Progenitor cell of endocrine pancreas (in vitro differentiated cells): ENCODE measurements around the gene TGM3. TPM values are rescaled to one million over a fixed set of nuclear protein-coding genes. Genes with fewer than 3 reads are reported as not detected.
A peak's percentile ranks its signal among the peaks of the same experiment; 100 is the strongest.

Experiments
- DNase-seq: peaks from one replicate; pipeline ENCODE4 v3.0.0; 2021; ENCODE audit warnings: low spot score; ENCODE audit not compliant: unreplicated experiment
- H3K27ac Mint-ChIP-seq: 2 replicates; pipeline ENCODE4 v1.8.0; 2021; ENCODE audit warnings: mild to moderate bottlenecking, moderate library complexity, mixed read lengths
- H3K27me3 Mint-ChIP-seq: 2 replicates; pipeline ENCODE4 v1.8.0; 2021; ENCODE audit warnings: mixed read lengths
- H3K36me3 Mint-ChIP-seq: 2 replicates; pipeline ENCODE4 v1.8.0; 2022; ENCODE audit warnings: mixed read lengths; ENCODE audit not compliant: insufficient read depth
- H3K4me1 Mint-ChIP-seq: 2 replicates; pipeline ENCODE4 v1.8.0; 2021; ENCODE audit warnings: low read depth, mixed read lengths
- H3K4me3 Mint-ChIP-seq: 2 replicates; pipeline ENCODE4 v1.8.0; 2021; ENCODE audit warnings: low read depth, mild to moderate bottlenecking, moderate library complexity, mixed read lengths
- H3K9me3 Mint-ChIP-seq: 2 replicates; pipeline ENCODE4 v1.8.0; 2021; ENCODE audit warnings: low read depth, mixed read lengths
- CTCF ChIP-seq: fragments of 200-600 bp; sonication (generic); IDR thresholded peaks from one replicate; pipeline ENCODE4 v1.5.0; 2021; ENCODE audit warnings: antibody characterized with exemption, mild to moderate bottlenecking; ENCODE audit not compliant: unreplicated experiment
- total RNA-seq: library from RNA; stranded (reverse); gene quantifications from 2 replicates; pipeline ENCODE4 v1.2.1, GENCODE V29; 2021

TGM3 gene
- total RNA-seq, 1 donor from 2014 or later, result 0.22 TPM

GRCh38 chr20:2329286-2329685, 33.5 kb downstream of the TGM3 start:
- H3K9me3 Mint-ChIP-seq, result peaks cover 2% of the 10 kb centered on the region
- H3K36me3 Mint-ChIP-seq, result no peaks in the 10 kb centered on the region
- H3K4me1 Mint-ChIP-seq, result peaks cover 4% of the 10 kb centered on the region
- no peak for DNase-seq
- no peak for TF ChIP-seq CTCF
- H3K27ac Mint-ChIP-seq, result no peak overlapping the region
- H3K27me3 Mint-ChIP-seq, result peaks cover 6% of the 10 kb centered on the region
- H3K4me3 Mint-ChIP-seq, result no peak overlapping the region

- H3K9me3 Mint-ChIP-seq, result no peaks in the 10 kb centered on the region
These were observed 34.4 kb downstream of the TGM3 start for GRCh38 chr20:2330090-2330695.

DNA sequence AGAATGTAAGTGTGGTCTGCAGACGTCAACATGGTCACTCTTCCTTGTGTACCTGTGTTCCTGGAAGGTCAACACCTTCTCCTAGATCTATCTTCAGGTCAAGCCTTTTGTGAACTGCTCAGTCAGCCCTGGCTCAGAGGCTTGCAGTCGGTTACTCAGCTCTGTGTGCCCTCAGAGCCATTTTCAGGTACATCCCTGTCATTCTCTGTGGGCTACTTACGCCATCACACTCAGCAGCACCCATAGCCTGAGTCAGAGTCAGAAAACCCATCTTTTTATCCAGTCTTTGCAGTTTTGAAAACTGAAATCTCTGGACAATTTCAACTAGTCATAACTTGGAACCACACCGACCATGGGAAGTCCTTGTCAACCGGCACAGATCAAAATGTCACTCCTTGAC, 35.3 kb downstream of the TGM3 start:
- no peak for DNase-seq

More at GRCh38 chr20:2330090-2330695, 34.4 kb downstream of the TGM3 start:
- peaks cover 2% of the 10 kb centered on the region for H3K27me3 Mint-ChIP-seq
- no peak for TF ChIP-seq CTCF
- DNase-seq, result no peak
- no peak overlapping the region for H3K4me3 Mint-ChIP-seq
- peak overlapping the region; percentile 76 for H3K27ac Mint-ChIP-seq
- peaks cover 4% of the 10 kb centered on the region for H3K4me1 Mint-ChIP-seq
- no peaks in the 10 kb centered on the region for H3K36me3 Mint-ChIP-seq

DNA sequence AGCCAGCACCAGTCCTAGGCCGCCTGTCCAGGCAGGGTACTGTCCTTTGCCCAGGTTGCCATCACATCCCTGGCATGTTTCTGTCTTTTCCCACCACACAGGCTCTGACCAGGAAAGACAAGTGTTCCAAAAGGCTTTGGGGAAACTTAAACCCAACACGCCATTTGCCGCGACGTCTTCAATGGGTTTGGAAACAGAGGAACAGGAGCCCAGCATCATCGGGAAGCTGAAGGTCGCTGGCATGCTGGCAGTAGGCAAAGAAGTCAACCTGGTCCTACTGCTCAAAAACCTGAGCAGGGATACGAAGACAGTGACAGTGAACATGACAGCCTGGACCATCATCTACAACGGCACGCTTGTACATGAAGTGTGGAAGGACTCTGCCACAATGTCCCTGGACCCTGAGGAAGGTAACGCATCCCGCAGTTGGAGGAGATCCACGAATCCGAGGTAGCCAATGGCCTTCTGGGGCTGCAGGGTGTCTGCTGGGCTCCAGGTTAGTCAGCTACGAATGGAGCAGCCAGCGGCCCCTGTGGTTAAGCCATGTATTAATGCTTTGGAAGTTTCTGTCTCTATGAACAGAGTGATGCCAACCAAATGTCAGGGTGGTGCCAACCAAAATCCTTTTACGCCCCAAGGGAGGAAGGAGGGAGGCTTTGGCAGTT, 36.2 kb downstream of the TGM3 start:
- H3K36me3 Mint-ChIP-seq, result no peaks in the 10 kb centered on the region
- H3K27ac Mint-ChIP-seq, result no peak overlapping the region
- no peak for TF ChIP-seq CTCF
- no peaks in the 10 kb centered on the region for H3K9me3 Mint-ChIP-seq
- peaks cover 2% of the 10 kb centered on the region for H3K27me3 Mint-ChIP-seq
- H3K4me1 Mint-ChIP-seq, result peaks cover 4% of the 10 kb centered on the region
- H3K4me3 Mint-ChIP-seq, result no peak overlapping the region
- DNase-seq, result no peak

More for the DNA sequence above, 35.3 kb downstream of the TGM3 start:
- no peaks in the 10 kb centered on the region for H3K36me3 Mint-ChIP-seq
- H3K4me3 Mint-ChIP-seq, result no peak overlapping the region
- peaks cover 4% of the 10 kb centered on the region for H3K4me1 Mint-ChIP-seq
- H3K27me3 Mint-ChIP-seq, result peaks cover 2% of the 10 kb centered on the region
- no peak for TF ChIP-seq CTCF
- H3K27ac Mint-ChIP-seq, result no peak overlapping the region
- H3K9me3 Mint-ChIP-seq, result no peaks in the 10 kb centered on the region

GRCh38 chr20:2332711-2333110, 36.9 kb downstream of the TGM3 start:
- Mint-ChIP-seq H3K9me3 (no peaks in the 10 kb centered on the region), H3K4me3 (no peak overlapping the region), H3K36me3 (no peaks in the 10 kb centered on the region), H3K4me1 (peaks cover 4% of the 10 kb centered on the region), H3K27ac (no peak overlapping the region), H3K27me3 (peaks cover 2% of the 10 kb centered on the region)
- no peak for TF ChIP-seq CTCF
- no peak for DNase-seq
